ENCODE results near the gene AIM2.
A peak's percentile ranks its signal among the peaks of the same experiment; 100 is the strongest.
"Not testable (repeated sequence)": the region's sequence is repeated elsewhere in the genome, so short reads cannot be mapped to it uniquely, and the experiment has no call there.

The AIM2 gene

GRCh38 chr1:159067699-159068621 lies 8.6 kb downstream of the AIM2 start:
- H3K27ac ChIP-seq: peak overlapping the region; percentile 54 to 89 (median 81)
- peak overlapping the region; percentile 46 to 78 (median 72); a peak in 20 of 22 replicates for H3K9ac ChIP-seq
- H3K27me3 ChIP-seq: no peaks in the 10 kb centered on the region
- 0 out of 22 replicates have a peak, but pooled peaks of 1 of the 11 experiments have one; percentile 21 for TF ChIP-seq Cebpa-rat (IDR thresholded peaks at IDR 0.05)
- H3K36me3 ChIP-seq: no peaks in the 10 kb centered on the region
- no peaks in the 10 kb centered on the region for H4K20me1 ChIP-seq
- H3K4me2 ChIP-seq: peak overlapping the region; percentile 74 to 89 (median 82)
- H3K4me1 ChIP-seq: peaks cover 19 to 60% (median 41%) of the 10 kb centered on the region in 10 experiments
- peaks cover 0 to 19% (median 7%) of the 10 kb centered on the region in 11 experiments; a peak in 11 of 22 replicates for H3K9me3 ChIP-seq (replicated peaks in 1 of 11)
- peak overlapping the region in 2 of 10 experiments; percentile 12 to 35; a peak in 4 of 20 replicates for H3K4me3 ChIP-seq

GRCh38 chr1:159066108-159066507 lies 10.5 kb downstream of the AIM2 start:
- H3K9ac ChIP-seq: no peak overlapping the region
- TF ChIP-seq Cebpa-rat (IDR thresholded peaks at IDR 0.05): no peak
- peaks cover 19 to 53% (median 39%) of the 10 kb centered on the region in 10 experiments for H3K4me1 ChIP-seq
- no peaks in the 10 kb centered on the region for H3K27me3 ChIP-seq
- no peaks in the 10 kb centered on the region for H3K36me3 ChIP-seq
- peak overlapping the region in 7 of 11 experiments; percentile 19 to 87 (median 52); a peak in 7 of 22 replicates for H3K27ac ChIP-seq
- H3K9me3 ChIP-seq (replicated peaks in 1 of 11): peaks cover 0 to 19% (median 7%) of the 10 kb centered on the region in 11 experiments; a peak in 11 of 22 replicates
- no peak overlapping the region for H3K4me3 ChIP-seq
- peak overlapping the region in 5 of 11 experiments; percentile 9 to 37 (median 16); a peak in 6 of 22 replicates for H3K4me2 ChIP-seq
- no peaks in the 10 kb centered on the region for H4K20me1 ChIP-seq

GRCh38 chr1:159065106-159065505 lies 11.5 kb downstream of the AIM2 start:
- no peak for TF ChIP-seq Cebpa-rat (IDR thresholded peaks at IDR 0.05)
- peaks cover 0 to 19% (median 7%) of the 10 kb centered on the region in 11 experiments; a peak in 11 of 22 replicates for H3K9me3 ChIP-seq (replicated peaks in 1 of 11)

GRCh38 chr1:159058751-159059150 lies 17.8 kb downstream of the AIM2 start:
- no peak overlapping the region for H3K4me3 ChIP-seq
- no peak for TF ChIP-seq Cebpa-rat (IDR thresholded peaks at IDR 0.05)
- H3K4me1 ChIP-seq: peaks cover 22 to 33% (median 27%) of the 10 kb centered on the region in 10 experiments
- H3K9me3 ChIP-seq (replicated peaks in 1 of 11): peaks cover 0 to 6% (median 0%) of the 10 kb centered on the region in 11 experiments; a peak in 5 of 22 replicates
- no peaks in the 10 kb centered on the region for H3K27me3 ChIP-seq
- H3K36me3 ChIP-seq: peaks cover 31 to 46% (median 37%) of the 10 kb centered on the region in 11 experiments
- H3K27ac ChIP-seq: no peak overlapping the region; a peak in 1 of 22 replicates
- H3K9ac ChIP-seq: no peak overlapping the region
- no peak overlapping the region for H3K4me2 ChIP-seq
- peaks cover 0 to 24% (median 0%) of the 10 kb centered on the region in 11 experiments; a peak in 5 of 22 replicates for H4K20me1 ChIP-seq

More at GRCh38 chr1:159065106-159065505, 11.5 kb downstream of the AIM2 start:
- Histone ChIP-seq H3K4me3 (no peak overlapping the region), H4K20me1 (no peaks in the 10 kb centered on the region), H3K9ac (no peak overlapping the region), H3K27me3 (no peaks in the 10 kb centered on the region), H3K27ac (no peak overlapping the region), H3K36me3 (no peaks in the 10 kb centered on the region), H3K4me1 (peaks cover 19 to 43% (median 35%) of the 10 kb centered on the region in 10 experiments), H3K4me2 (no peak overlapping the region)

GRCh38 chr1:159056069-159056698 lies 20.4 kb downstream of the AIM2 start:
- Histone ChIP-seq H3K36me3 (peaks cover 57 to 72% (median 63%) of the 10 kb centered on the region in 11 experiments), H3K9me3 (replicated peaks in 1 of 11) (peaks cover 0 to 6% (median 0%) of the 10 kb centered on the region in 11 experiments; a peak in 5 of 22 replicates), H3K4me1 (peaks cover 22 to 59% (median 36%) of the 10 kb centered on the region in 10 experiments), H3K27ac (peak overlapping the region in 9 of 11 experiments; percentile 35 to 77 (median 72); a peak in 17 of 22 replicates), H3K4me3 (peak overlapping the region in 1 of 10 experiments; percentile 4; a peak in 1 of 20 replicates), H3K9ac (peak overlapping the region in 3 of 11 experiments; percentile 1 to 38 (median 34); a peak in 5 of 22 replicates), H4K20me1 (peaks cover 0 to 50% (median 0%) of the 10 kb centered on the region in 11 experiments; a peak in 5 of 22 replicates), H3K27me3 (no peaks in the 10 kb centered on the region), H3K4me2 (peak overlapping the region; percentile 16 to 80 (median 67))
- TF ChIP-seq Cebpa-rat (IDR thresholded peaks at IDR 0.05): no peak

- peak overlapping the region; percentile 33 to 80 (median 67) for H3K4me2 ChIP-seq
- peaks cover 22 to 63% (median 34%) of the 10 kb centered on the region in 10 experiments for H3K4me1 ChIP-seq
- peaks cover 0 to 60% (median 0%) of the 10 kb centered on the region in 11 experiments; a peak in 7 of 22 replicates for H4K20me1 ChIP-seq
- peak in 4 of 11 experiments; percentile 9 to 62 (median 40); a peak in 3 of 22 replicates for TF ChIP-seq Cebpa-rat (IDR thresholded peaks at IDR 0.05)
- H3K27ac ChIP-seq: peak overlapping the region in 9 of 11 experiments; percentile 35 to 77 (median 72); a peak in 19 of 22 replicates
- H3K4me3 ChIP-seq: peak overlapping the region in 3 of 10 experiments; percentile 6 to 16 (median 8); a peak in 1 of 20 replicates
- peak overlapping the region in 8 of 11 experiments; percentile 20 to 62 (median 40); a peak in 13 of 22 replicates for H3K9ac ChIP-seq
- H3K36me3 ChIP-seq: peaks cover 66 to 81% (median 73%) of the 10 kb centered on the region in 11 experiments
- H3K9me3 ChIP-seq (replicated peaks in 1 of 11): peaks cover 0 to 6% (median 0%) of the 10 kb centered on the region in 11 experiments; a peak in 5 of 22 replicates
- no peaks in the 10 kb centered on the region for H3K27me3 ChIP-seq
Measured at GRCh38 chr1:159055181-159055641, 21.4 kb downstream of the AIM2 start.

GRCh38 chr1:159054427-159054826 lies 22.1 kb downstream of the AIM2 start:
- peaks cover 0 to 6% (median 0%) of the 10 kb centered on the region in 11 experiments; a peak in 5 of 22 replicates for H3K9me3 ChIP-seq (replicated peaks in 1 of 11)
- no peak for TF ChIP-seq Cebpa-rat (IDR thresholded peaks at IDR 0.05)
- peaks cover 74 to 89% (median 81%) of the 10 kb centered on the region in 11 experiments for H3K36me3 ChIP-seq
- no peak overlapping the region for H3K4me3 ChIP-seq
- H3K4me2 ChIP-seq: peak overlapping the region; percentile 33 to 80 (median 67); a peak in 21 of 22 replicates
- peak overlapping the region in 1 of 11 experiments; percentile 9; a peak in 1 of 22 replicates for H3K9ac ChIP-seq
- H3K27me3 ChIP-seq: no peaks in the 10 kb centered on the region
- peaks cover 0 to 68% (median 0%) of the 10 kb centered on the region in 11 experiments; a peak in 7 of 22 replicates for H4K20me1 ChIP-seq
- peaks cover 22 to 57% (median 34%) of the 10 kb centered on the region in 10 experiments for H3K4me1 ChIP-seq
- peak overlapping the region in 9 of 11 experiments; percentile 3 to 77 (median 69); a peak in 16 of 22 replicates for H3K27ac ChIP-seq

- peaks cover 85 to 97% (median 93%) of the 10 kb centered on the region in 11 experiments for H3K36me3 ChIP-seq
- no peak for TF ChIP-seq Cebpa-rat (IDR thresholded peaks at IDR 0.05)
Measured at GRCh38 chr1:159051436-159051835, 25.1 kb downstream of the AIM2 start.

GRCh38 chr1:159046486-159046885 lies 30.1 kb downstream of the AIM2 start:
- H3K9ac ChIP-seq; H3K27me3 ChIP-seq; H3K27ac ChIP-seq; H3K4me3 ChIP-seq; H3K9me3 ChIP-seq (replicated peaks in 1 of 11); H3K4me1 ChIP-seq: not testable (repeated sequence)
- Histone ChIP-seq H3K4me2 (0 out of 22 replicates have a peak overlapping the region, but pooled peaks of 1 of the 11 experiments have one; percentile 13), H4K20me1 (peaks cover 0 to 87% (median 11%) of the 10 kb centered on the region in 11 experiments; a peak in 11 of 22 replicates), H3K36me3 (peaks cover 65 to 92% (median 82%) of the 10 kb centered on the region in 11 experiments)

More at GRCh38 chr1:159051436-159051835, 25.1 kb downstream of the AIM2 start:
- Histone ChIP-seq H3K4me3 (no peak overlapping the region), H3K9ac (no peak overlapping the region), H3K27ac (no peak overlapping the region), H3K4me2 (peak overlapping the region in 2 of 11 experiments; percentile 9 to 17; a peak in 2 of 22 replicates), H3K4me1 (peaks cover 24 to 56% (median 33%) of the 10 kb centered on the region in 10 experiments), H4K20me1 (peaks cover 0 to 88% (median 3%) of the 10 kb centered on the region in 11 experiments; a peak in 7 of 22 replicates), H3K27me3 (no peaks in the 10 kb centered on the region), H3K9me3 (replicated peaks in 1 of 11) (peaks cover 0 to 6% (median 0%) of the 10 kb centered on the region in 11 experiments; a peak in 5 of 22 replicates)
